COR-L47 (cell line): ENCODE results near the gene UBAC2.
"Not testable (repeated sequence)": the region's sequence is repeated elsewhere in the genome, so short reads cannot be mapped to it uniquely, and the experiment has no call there.

Source experiments
- DNase-seq: peaks from one replicate; lab custom pipeline; 2025; lab: John Stamatoyannopoulos, UW

UBAC2 gene

DNA sequence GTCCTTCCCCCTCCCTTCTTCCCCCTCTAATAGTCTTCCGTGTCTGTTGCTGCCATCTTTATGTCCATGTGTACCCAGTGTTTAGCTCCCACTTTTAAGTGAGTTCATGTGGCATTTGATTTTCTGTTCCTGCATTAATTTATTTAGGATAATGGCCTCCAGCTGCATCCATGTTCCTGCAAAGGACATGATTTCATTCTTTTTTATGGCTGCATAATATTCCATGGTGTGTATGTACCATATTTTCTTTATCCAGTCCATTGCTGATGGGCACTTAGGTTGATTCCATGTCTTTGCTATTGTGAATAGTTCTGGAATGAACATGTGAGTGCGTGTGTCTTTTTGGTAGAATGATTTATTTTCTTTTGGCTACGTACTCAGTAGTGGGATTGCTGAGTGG lies 48.5 kb downstream of the UBAC2 start:
- not testable (repeated sequence) for DNase-seq

DNA sequence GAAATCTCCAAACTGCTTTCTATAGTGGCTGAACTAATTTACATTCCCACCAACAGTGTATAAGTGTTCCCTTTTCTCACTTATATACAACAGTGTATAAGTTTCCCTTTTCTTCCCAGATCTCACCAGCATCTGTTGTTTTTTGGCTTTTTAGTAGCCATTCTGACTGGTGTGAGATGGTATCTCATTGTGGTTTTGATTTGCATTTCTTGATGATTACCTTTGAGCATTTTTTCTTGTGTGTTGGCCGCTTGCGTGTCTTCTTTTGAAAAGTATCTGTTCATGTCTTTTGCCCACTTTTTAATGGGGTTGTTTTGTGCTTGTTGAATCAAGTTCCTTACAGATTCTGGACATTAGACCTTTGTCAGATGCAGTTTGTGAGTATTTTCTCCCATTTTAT lies 49.0 kb downstream of the UBAC2 start:
- DNase-seq = not testable (repeated sequence)

DNA sequence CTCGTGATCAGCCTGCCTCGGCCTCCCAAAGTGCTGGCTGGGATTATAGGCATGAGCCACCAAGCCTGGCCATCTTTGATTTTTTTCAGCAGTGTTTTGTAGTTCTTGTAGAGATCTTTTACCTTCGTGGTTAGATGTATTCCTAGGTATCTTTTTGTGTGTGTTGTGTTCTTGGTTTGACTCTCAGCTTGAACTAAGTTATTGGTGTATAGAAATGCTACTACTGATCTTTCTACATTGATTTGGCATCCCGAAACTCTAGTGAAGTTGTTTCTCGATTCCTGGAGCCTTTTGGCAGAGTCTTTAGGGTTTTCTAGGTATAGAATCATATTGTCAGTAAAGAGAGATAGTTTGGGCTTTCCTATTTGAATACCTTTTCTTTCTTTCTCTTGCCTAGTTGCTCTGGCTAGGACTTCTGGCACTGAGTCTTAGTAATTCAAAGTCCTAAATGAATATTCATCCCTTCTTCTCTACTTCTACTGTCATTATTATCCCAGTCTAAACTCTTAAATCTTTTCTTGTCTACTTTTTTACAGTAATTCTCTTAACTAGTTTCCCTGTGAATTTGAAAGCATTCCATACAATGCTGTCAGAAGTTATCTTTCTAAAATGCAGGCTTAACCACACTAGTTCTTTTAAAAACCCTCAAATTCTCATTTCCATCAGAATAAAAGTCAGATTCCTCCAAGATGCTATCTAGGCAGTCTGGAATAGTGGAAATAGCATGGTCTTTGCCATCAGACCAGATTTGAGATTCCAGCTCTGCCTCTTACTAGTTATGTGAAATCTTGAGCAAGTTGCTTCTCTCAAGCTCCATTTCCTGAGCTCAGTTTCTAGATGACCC lies 50.5 kb downstream of the UBAC2 start:
- no peak for DNase-seq

DNA sequence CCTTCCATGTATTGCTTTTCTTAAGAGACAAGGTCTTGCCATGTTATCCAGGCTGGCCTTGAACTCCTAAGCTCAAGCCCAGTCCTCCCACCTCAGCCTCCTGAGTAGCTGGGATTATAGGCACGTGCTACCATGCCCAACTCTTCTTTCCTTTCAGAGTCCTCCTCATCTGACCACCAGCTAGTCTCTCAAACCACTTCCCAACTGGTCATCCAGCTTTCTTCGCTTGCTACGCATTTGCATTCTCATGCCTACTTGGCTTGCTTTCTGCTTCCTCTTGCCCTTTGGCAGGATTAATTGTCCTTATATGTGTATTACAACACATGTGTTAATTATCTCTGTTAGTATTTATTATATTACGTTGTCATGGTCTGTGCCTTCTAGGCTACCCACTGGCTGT lies 51.3 kb downstream of the UBAC2 start:
- DNase-seq = no peak

DNA sequence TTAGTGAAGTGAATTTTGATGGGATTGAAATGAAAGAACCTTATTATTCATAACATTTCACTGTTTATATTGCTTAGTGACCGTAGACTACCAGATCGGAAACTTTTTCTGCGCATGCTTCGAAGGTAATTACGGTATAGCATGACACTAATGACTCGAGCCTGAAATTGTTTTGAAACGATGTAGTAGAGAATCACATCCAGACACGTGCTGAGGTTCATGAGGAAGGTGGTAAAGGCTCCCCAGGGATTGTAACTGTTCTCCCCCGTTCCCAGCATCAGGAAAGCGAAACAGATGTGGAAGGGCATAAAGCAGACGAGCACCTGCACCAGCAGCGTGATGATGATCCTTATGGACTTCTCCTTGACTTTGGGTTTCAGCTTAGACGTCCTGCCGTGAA lies 54.2 kb downstream of the UBAC2 start:
- no peak for DNase-seq

DNA sequence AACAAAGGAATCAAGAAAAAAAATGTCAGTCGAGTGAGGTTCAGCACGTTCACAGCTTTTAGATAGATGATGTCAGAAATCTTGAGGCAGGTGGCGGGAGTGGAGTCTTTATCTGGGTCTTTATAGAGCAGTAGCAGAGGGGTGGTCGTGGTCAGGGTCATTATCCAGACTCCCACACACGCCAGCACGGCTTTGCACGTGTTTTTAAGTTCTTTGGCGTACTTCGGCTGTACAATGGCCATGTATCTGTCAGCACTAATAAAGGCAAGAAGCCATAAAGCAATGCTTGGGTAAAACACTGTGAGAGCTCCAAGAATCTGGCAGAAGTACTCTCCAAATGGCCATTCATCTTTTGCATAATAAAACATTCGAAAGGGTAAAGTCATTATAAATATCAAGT lies 54.6 kb downstream of the UBAC2 start:
- DNase-seq = no peak

DNA sequence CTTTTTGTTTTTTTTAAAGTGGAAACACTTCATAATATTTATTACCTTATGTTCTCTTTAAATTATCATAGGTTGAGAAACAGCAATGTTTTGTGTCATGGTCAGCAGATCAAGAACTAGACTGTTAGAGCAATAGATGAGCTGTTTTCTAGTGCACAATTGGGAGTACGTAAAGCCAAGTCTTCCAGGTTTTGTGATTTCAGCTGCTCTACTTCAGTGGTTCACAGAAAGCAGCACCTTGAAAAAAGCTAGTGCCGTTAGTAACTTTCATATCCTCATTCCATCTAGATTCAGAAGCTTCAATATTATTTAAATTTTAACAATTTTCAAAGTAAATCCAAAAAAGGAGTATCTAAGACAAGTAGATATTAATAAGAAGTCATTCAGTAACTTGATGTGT lies 55.6 kb downstream of the UBAC2 start:
- no peak for DNase-seq

DNA sequence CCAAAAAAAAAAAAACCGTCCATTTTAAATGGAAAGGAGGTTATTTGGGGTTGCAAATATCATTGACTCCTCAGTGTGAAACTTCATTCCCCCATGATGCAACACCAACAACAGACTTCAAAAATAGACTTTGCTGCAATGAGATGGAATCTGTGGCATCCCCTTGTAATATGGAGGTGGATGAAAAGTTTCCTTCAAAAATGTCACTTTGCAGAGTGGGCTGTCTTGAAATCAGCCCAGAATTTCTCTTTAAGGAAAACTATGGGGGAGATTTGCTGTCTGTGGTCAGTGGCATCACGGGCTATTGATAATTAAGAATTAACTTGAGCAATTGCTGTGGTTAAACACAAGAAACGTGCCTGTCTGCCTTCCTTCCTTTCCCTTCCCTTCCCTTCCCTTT lies 56.1 kb downstream of the UBAC2 start:
- no peak for DNase-seq

DNA sequence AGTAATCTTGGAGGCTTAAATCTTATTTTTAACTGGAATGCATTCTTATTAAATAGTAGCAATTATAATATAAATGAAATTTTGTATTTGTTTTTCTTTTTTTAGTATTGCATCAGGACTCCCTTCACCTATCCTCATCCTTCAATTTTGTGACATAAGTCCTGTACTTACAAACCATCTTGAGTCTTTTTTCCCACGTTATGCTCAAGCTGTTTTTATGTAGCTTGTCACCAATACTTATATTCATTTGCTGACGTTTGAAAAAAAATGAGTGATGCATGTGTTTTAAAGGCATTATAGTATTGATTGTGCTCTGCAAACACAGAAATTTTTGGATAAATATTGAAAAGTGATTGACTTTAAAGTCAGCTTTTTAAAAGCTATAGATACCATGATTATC lies 56.6 kb downstream of the UBAC2 start:
- DNase-seq = no peak

DNA sequence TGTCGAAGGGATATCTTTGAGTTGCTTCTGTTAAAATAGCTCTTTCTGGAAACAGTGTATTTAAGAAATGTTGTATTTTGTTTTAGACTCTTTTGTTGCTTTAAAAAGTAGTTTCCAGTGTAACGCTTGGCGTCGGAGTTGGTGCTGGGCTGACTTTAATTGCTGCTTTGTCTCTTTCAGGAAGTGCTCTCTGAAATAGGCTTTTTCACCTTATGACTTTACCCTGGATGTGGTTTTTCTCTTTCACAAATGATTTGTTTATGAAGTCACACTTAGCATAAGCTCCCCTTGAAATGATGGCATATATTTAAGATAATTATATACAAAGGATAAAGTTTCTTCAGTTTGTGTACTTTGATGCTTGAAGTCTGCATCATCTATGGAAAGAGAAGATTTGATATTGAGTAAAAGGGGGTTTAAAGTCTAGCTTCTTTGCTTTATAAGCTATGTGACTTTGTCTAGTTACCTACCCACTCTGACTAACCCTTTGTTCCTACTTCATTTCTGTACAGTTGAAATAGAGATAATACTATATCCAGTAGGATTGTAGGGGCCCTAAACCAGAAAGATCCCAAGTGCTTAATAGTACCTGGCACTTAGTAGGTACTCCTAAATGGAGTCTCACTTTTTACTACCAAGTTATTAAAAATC lies 57.7 kb downstream of the UBAC2 start, which contains the start of gene GPR18:
GPR18 (minus strand) TSS at position 170 of the 651 bp plus-strand sequence. CDS start 2,507 bp downstream, outside the sequence.
- no peak for DNase-seq

DNA sequence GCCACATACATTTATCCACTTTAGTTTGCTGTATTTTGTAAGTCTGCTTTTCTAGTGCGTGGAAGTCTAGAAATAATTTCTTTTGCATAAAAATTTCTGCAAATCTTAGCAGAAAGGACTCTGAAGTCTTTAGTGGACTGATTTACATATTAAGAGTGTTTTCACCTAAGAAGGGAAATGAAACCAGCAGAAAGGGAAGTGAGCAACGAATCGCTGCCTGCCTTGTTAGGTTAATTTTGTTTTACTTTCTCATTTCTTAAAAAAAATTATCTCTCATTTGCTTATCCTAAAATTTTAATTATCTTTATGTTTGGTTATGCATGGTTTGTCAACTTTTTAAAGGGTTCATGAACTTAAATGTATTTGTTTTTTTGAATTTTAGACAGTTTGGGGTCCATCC lies 58.3 kb downstream of the UBAC2 start:
- no peak for DNase-seq

DNA sequence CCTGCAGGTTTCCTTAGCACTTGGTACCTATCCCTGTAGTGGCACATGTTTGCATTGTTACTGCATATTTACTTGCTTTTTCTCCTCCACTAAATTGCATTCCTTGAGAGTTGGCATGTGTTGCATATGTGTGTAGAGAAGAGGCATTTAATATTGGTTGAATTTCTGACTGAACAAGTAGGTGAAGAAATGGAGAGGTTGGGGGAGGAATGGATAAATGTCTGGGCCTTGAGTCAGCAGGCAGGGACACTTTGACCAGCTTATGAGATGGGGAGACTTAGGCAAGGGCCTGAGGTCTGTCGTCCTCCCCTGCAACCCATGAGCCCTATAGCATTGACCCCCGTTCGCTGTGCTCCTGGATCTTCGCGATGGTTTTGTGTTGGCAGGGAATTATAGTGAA lies 59.6 kb downstream of the UBAC2 start:
- no peak for DNase-seq

DNA sequence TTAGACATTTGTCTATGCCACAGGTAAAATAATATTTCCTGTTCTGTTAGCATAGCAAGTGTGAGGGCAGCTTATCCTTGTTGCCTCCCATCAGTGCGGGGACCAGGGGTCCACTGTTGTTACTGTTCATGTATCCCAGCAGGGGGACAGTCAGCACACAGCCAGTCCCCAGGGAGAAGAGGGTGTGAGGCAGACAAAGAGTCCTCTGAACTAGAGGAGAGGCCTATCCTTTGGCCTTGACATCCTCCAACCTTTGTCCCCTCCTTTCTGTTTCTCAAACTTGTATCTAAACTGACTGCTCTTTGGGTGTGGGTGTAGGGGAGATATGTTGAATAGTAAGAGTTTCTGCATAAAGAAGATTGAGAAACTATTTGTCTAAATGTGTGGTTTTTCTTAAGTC lies 60.4 kb downstream of the UBAC2 start:
- no peak for DNase-seq

DNA sequence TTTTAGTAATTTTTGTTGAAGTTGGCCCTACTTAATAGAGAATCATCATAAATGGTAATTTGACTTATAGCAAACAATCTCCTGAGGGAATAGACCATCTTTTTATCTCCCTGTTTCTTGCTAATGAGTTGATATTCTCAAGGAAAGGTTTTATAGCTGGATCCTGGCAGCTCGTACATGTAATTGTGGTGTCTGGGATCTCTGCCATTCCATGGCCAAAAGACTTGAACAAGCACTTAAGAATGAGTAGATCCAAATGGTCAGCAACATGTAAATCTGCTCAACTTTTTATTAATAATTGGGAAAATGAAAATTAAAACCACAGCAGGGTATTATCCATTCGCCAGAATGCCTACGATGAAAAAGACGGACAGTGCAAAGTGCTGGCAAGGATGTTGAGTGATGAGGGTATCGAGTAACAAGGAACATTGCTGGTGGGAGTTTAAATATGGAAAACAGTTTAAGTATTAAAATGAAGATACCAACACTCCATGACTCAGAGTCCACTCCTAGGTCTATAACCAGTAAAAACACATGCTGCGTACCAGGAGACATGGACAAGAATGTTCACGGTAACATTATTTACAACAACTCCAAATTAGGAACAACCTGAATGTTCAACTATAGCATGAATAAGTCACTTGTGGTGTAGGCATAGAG lies 62.6 kb downstream of the UBAC2 start:
- DNase-seq = no peak

DNA sequence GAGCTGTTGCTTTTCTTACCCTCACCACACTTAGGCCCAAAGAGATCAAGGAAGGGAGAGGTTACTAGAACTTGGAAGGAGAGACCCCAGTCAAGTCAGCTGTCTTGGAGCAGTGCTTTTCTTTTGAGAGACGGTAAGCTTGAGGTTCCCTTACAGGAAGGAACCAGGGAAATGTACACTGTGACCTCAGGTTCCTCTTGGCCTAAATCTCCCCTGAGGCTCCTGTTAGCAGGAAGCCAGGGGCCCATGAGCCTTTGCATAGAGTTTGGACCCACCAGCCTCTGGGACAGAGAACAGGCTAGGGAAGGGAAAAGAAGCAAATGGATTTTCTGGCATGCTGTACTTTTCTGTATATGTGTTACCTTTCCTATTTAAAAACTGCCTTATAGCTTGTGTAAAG lies 63.4 kb downstream of the UBAC2 start:
- DNase-seq = no peak

DNA sequence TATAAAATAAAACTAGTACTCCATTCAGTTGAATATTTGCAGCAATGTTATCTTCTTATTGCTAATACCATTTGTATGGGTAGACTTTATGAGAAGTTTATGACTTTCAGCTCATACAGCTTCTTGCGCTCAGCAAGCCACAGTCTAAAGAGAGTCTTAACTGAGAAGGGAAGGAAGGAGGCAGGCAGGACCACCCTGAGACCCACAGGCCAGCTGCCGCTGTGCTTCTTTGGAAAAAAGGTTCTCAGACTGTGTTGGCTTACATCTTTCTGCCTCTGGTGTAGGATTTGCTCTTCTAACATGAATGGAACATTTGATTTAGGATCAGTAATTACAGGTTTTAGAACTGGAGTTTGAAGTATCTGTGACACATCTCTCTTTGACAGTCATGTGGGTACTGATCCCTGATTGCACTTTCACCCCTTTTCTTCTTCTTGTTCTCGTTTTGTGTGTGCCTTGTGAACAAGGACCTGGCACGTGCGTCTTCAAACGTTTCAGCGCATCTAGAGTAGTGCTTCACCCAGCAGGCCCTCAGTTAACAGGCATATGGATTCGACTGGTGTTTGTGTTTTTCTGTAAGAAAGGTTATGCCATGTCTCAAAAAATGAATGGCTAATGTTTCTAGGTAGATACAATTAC lies 64.6 kb downstream of the UBAC2 start:
- DNase-seq = no peak

DNA sequence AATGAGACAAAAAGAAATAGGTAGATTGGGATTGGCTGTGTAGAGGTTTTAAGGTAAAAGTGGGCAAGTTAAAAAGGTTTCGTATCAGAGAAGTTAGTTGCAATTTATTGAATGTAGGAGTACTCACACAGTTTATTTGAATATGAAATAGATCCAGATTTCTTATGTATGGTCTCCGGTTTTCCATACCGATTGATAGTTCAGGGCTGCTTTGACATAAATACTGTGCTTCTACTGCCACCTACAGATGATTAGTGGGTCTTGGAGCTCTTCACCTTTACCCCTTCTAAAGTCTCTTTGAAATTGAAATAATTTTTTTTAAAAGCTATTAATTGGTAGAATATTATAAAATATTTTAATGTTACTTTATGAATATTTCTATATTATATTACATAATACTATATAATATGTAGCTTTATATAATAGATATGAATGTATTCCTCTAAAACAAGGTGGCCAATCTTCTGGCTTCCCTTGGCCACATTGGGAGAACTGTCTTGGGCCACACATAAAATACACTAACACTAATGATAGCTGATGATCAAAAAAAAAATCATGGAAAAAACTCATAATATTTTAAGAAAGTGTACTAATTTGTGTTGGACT lies 65.3 kb downstream of the UBAC2 start:
- DNase-seq = peak; percentile 40

DNA sequence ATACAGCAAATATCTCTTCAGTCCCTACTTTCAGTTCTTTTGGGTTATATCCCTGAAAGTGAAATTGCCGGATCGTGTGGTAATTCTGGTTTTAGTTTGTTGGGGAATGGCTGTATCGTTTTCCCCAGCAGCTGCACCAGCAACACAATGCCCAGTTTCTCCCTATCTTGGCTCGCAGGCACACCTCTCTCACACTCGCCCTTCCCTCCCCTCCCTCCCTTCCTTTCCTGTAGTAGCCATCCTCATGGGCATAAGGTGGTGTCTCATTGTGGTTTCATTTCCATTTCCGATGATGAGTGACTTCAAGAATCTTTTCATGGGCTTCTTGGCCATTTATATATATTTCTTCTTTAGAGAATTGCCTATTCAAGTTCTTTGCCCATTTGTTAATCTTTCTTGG lies 66.2 kb downstream of the UBAC2 start:
- DNase-seq = no peak

DNA sequence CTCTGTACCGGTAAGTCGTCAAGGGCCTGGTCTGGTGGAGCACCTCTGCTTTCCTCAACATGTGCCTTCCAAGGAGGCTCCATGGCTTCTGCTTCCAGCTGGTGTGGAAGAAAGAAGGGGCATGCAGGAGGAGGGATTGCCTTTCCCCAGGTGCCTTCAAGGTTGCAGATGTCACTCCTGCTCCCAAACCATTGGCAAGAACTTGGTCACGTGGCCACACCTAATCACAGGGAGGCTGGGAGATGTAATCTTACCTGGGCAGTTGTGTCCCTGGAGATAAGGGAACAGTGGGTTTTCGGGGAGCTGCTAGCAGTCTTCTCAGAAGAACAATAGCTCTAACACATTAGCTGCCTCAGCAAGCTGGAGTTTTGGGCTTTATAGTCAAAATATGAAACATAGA lies 67.3 kb downstream of the UBAC2 start:
- no peak for DNase-seq

DNA sequence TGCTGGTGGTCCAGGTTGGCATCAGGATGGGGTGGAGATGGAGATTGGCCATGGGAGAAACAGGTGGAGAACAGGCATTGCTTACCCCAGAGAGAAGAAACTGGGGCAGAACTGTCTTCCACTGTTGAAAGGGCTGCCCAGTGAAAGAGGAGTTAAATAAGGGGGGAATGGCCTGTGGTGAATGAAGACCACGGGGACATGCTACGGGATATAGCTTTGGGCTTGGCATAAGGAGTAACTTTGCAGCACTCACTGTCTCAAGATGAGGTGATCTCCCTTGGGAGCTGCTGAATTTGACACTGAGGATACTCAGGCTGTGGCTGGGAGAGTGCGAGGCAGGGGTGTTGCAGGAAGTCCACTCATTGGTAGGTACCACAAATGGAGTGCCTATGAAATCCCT lies 68.2 kb downstream of the UBAC2 start:
- no peak for DNase-seq

DNA sequence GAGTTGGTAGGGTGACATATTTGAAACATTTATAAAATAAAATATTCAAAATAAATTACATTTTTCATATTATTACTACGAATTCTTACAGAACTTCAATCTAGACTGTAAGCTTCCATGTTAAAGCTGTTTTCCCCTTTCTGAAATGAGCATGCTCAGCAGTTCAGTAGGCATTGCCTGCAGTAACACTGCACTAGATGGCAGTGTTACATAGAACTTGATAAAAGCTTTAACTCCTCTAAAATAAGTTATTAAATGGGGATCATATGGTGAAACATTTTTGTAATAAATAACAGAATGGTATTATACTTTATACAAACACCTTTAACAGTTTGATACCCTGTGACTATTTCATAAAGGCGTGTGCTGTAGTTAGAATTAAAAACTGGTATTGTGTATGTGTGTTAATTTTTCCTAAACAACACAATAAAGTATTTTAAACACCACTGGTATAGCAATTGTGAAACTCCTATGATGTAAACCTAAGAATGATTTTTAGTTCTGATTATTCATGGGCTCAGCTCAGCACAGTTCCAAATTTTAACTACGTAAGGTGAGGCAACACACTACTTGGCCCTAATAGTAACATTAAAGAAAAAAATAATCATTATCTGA lies 69.1 kb downstream of the UBAC2 start:
- peak; percentile 34 for DNase-seq

DNA sequence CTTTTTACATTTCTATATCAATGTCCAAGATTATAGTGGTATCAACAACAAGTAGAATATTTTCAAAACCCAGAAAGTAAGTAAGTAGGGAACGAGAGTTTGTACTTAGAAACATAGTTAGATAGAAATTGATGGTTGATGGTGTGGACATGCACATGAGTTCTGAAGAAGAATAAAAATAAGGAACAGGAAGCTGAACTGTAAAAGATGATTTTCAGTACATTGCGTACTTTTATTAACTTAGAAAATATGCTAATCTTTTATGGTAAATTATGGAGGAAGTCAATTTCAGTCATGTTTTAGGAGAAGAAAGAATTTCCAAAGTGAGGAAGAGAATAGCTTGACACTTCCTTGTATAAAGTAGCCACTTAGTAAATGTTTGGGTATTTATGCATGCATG lies 69.9 kb downstream of the UBAC2 start:
- DNase-seq = no peak
